Keratinocyte (primary cell): Measurements from ENCODE around the gene CSHL1. TPM values are rescaled to one million over a fixed set of nuclear protein-coding genes. Genes with fewer than 3 reads are reported as not detected.

Experiments used
- DNase-seq: peaks from one replicate; pipeline ENCODE4 v3.0.0-alpha.2; 2011; ENCODE audit warnings: low read depth, missing footprints, low spot score
- FAIRE-seq: peaks from 2 replicates; lab custom pipeline; 2011; peaks lifted over from hg19 to GRCh38; lab: Jason Lieb, UNC
- H2AFZ ChIP-seq: 2 replicates; pipeline ENCODE4 v1.6.0; 2012; ENCODE audit warnings: low read length, control low read depth, inconsistent platforms; ENCODE audit not compliant: control insufficient read depth
- H3K27ac ChIP-seq: 2 replicates; pipeline ENCODE4 v1.5.1; 2011; ENCODE audit warnings: low read length; ENCODE audit not compliant: control insufficient read depth, insufficient read depth
- H3K27me3 ChIP-seq: 3 replicates; pipeline ENCODE4 v1.6.0; 2011; ENCODE audit warnings: low read length; ENCODE audit not compliant: control insufficient read depth, insufficient read depth; ENCODE audit errors: extremely low read depth
- H3K36me3 ChIP-seq, 2 experiments: 2 replicates in 1 of 2; 3 replicates in 1 of 2; pipeline ENCODE4 v1.5.1; 2011; ENCODE audit warnings: low read length in 2 of 2, mild to moderate bottlenecking in 1 of 2; ENCODE audit not compliant: control insufficient read depth in 2 of 2, insufficient read depth in 2 of 2; ENCODE audit errors: extremely low read depth in 1 of 2
- H3K4me1 ChIP-seq: 3 replicates; pipeline ENCODE4 v1.5.1; 2011; ENCODE audit warnings: low read length; ENCODE audit not compliant: control insufficient read depth, insufficient read depth; ENCODE audit errors: extremely low read depth
- H3K4me2 ChIP-seq: 3 replicates; pipeline ENCODE4 v1.6.0; 2011; ENCODE audit warnings: low read depth, low read length; ENCODE audit not compliant: control insufficient read depth, insufficient read depth; ENCODE audit errors: extremely low read depth
- H3K4me3 ChIP-seq, 3 experiments: fragments of 200-600 bp in 1 of 3; sonication (generic) in 1 of 3; 2 replicates in 2 of 3; 3 replicates in 1 of 3; pipeline ENCODE4 v1.5.1; 2011 to 2016; ENCODE audit warnings: low read length in 3 of 3, mild to moderate bottlenecking in 3 of 3, control low read depth in 2 of 3, inconsistent platforms in 1 of 3, low read depth in 1 of 3, mixed read lengths in 1 of 3, mixed run types in 1 of 3, moderate library complexity in 1 of 3; ENCODE audit not compliant: control insufficient read depth in 2 of 3, insufficient read depth in 2 of 3; ENCODE audit errors: extremely low read depth in 1 of 3
- H3K79me2 ChIP-seq: 2 replicates; pipeline ENCODE4 v1.6.0; 2012; ENCODE audit warnings: low read length; ENCODE audit not compliant: control insufficient read depth, insufficient read depth
- H3K9ac ChIP-seq: 3 replicates; pipeline ENCODE4 v1.6.0; 2011; ENCODE audit warnings: low read length; ENCODE audit not compliant: control insufficient read depth, insufficient read depth; ENCODE audit errors: extremely low read depth
- H3K9me1 ChIP-seq: 3 replicates; pipeline ENCODE4 v1.6.0; 2011; ENCODE audit warnings: low read length; ENCODE audit not compliant: control insufficient read depth, insufficient read depth; ENCODE audit errors: extremely low read depth
- H3K9me3 ChIP-seq: 2 replicates; pipeline ENCODE4 v1.5.1; 2012; ENCODE audit warnings: low read depth, low read length; ENCODE audit not compliant: control insufficient read depth
- H4K20me1 ChIP-seq: 3 replicates; pipeline ENCODE4 v1.6.0; 2011; ENCODE audit warnings: low read length; ENCODE audit not compliant: control insufficient read depth, insufficient read depth; ENCODE audit errors: extremely low read depth
- EZH2 ChIP-seq: IDR thresholded peaks from one replicate; pipeline ENCODE4 v1.6.1; 2012; ENCODE audit warnings: inconsistent platforms, mild to moderate bottlenecking, low read length, moderate library complexity
- dilution Hi-C: fragments of 300-500 bp; cut with MboI; formaldehyde crosslinking; loops from one replicate; pipeline ENCODE4 v1.7.0; 2020; ENCODE audit warnings: low sequenced_read_pairs; ENCODE audit not compliant: extremely low pct_ligation_motif_present
- polyA plus RNA-seq, 5 experiments: library from polyadenylated mRNA; depleted of rRNA in 3 of 5; stranded (reverse) in 3 of 5; stranded (forward) in 1 of 5; unstranded in 1 of 5; fragments of >200 nt; gene quantifications; 1 replicate in 1 of 5; 2 replicates in 3 of 5; 3 replicates in 1 of 5; pipeline versions ENCODE4 v1.2.1 to v1.2.3, GENCODE V29; 2011 to 2012; ENCODE audit warnings: missing spikeins in 2 of 5, low read depth in 1 of 5, low replicate concordance in 1 of 5
- TF ChIP-seq, protein P1 (sequence below), 3 experiments: IDR thresholded peaks in 1 of 3; conservative IDR thresholded peaks in 1 of 3; optimal IDR thresholded peaks in 1 of 3; 2 replicates in 2 of 3; 3 replicates in 1 of 3; pipeline versions ENCODE3 to v1.5.1; 2011; ENCODE audit warnings: low read length in 3 of 3, mild to moderate bottlenecking in 3 of 3, moderate library complexity in 2 of 3, control low read depth in 1 of 3, inconsistent platforms in 1 of 3; ENCODE audit not compliant: insufficient read depth in 2 of 3; ENCODE audit errors: extremely low read depth in 1 of 3

Gene CSHL1
- polyA plus RNA-seq, 1 donor (not counting 4 experiments of a cell fraction or from before 2014, with no cell fraction given), result not detected

DNA sequence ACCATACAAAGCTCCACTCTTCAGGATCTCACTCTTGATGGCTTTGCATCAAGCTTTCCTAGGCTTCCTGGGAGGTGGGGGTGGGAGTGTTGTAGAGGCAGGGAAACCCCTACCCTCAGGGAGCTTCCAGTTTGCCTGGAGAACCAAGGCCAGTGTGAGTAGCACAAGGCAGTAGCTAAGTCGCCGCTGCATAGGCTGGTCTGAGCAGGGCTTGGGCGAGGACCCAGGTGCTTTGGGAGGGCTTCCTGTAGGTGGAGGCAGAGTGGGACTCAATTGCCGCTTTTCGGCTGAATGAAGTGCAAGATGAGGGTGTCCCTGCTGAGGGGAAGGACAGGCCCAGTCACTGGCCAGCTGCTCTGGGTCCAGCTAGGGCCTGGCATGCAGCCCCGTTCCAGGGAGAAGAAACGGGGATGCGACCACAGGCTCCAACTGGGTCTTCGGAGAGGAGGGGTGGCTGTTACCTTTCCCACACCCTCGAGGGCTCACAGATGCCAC is 17.2 kb upstream of the CSHL1 start:
- FAIRE-seq, result no peak
- H3K9me1 ChIP-seq, result no peaks in the 10 kb centered on the region
- no peaks in the 10 kb centered on the region for H4K20me1 ChIP-seq
- H3K27ac ChIP-seq, result no peak overlapping the region
- no peak overlapping the region for H3K9ac ChIP-seq
- peaks cover 10% of the 10 kb centered on the region for H3K4me1 ChIP-seq
- no peak overlapping the region for H2AFZ ChIP-seq
- H3K36me3 ChIP-seq, result no peaks in the 10 kb centered on the region
- no peak for DNase-seq
- TF ChIP-seq, protein P1, sequence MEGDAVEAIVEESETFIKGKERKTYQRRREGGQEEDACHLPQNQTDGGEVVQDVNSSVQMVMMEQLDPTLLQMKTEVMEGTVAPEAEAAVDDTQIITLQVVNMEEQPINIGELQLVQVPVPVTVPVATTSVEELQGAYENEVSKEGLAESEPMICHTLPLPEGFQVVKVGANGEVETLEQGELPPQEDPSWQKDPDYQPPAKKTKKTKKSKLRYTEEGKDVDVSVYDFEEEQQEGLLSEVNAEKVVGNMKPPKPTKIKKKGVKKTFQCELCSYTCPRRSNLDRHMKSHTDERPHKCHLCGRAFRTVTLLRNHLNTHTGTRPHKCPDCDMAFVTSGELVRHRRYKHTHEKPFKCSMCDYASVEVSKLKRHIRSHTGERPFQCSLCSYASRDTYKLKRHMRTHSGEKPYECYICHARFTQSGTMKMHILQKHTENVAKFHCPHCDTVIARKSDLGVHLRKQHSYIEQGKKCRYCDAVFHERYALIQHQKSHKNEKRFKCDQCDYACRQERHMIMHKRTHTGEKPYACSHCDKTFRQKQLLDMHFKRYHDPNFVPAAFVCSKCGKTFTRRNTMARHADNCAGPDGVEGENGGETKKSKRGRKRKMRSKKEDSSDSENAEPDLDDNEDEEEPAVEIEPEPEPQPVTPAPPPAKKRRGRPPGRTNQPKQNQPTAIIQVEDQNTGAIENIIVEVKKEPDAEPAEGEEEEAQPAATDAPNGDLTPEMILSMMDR (optimal IDR thresholded peaks at IDR 0.05 in 1 of 3, IDR thresholded peaks at IDR 0.05 in 1 of 3, conservative IDR thresholded peaks at IDR 0.05 in 1 of 3; ENCODE audit: extremely low read depth in 1 of 3, insufficient read depth in 2 of 3, low read length in 3 of 3), result no peak
- no peak for TF ChIP-seq EZH2
- H3K4me3 ChIP-seq, result no peak overlapping the region
- no peaks in the 10 kb centered on the region for H3K9me3 ChIP-seq
- dilution Hi-C loops, result no loop called here
- no peak overlapping the region for H3K4me2 ChIP-seq
- H3K79me2 ChIP-seq, result no peaks in the 10 kb centered on the region
- peaks cover 7% of the 10 kb centered on the region for H3K27me3 ChIP-seq

DNA sequence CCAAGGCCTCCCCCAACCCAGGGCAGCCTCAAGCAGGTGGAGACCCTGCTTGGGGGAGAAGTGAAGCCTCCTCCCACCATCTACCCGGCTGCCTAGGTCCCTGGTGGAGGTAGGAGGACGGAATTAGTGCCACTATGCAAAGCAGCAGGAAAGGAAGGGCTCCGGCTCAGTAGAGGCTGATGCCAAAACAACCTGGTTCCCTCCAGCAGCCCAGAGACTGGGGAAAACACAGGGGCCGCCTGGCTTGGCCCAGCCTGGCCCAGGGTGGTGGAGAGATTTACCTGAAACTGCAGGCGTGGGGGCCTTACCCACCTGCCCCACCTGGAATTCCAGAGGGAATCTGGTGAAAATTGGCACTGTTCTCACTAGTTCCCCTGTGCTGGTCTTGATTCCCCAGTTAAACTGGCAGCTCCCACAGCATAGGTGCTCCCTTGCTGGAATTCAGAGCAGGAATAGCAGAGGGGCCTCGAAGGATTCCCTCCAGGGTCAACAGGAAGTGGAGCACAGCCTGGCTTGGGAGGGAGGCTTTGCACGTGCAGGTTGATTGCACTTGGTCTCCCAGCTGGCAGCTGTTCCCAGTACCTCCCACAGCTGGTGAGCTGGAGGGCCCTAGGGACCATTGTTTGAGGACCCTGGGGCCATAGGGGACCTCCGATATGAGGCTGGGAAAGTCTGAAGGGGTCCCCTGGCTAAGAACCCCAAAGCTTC is 16.6 kb upstream of the CSHL1 start:
- no peak overlapping the region for H3K4me2 ChIP-seq
- TF ChIP-seq EZH2, result no peak
- TF ChIP-seq, protein P1 (optimal IDR thresholded peaks at IDR 0.05 in 1 of 3, IDR thresholded peaks at IDR 0.05 in 1 of 3, conservative IDR thresholded peaks at IDR 0.05 in 1 of 3; ENCODE audit: extremely low read depth in 1 of 3, insufficient read depth in 2 of 3, low read length in 3 of 3), result no peak
- H2AFZ ChIP-seq, result no peak overlapping the region
- no peaks in the 10 kb centered on the region for H3K9me3 ChIP-seq
- no peak overlapping the region for H3K27ac ChIP-seq
- H3K9me1 ChIP-seq, result no peaks in the 10 kb centered on the region
- dilution Hi-C loops, result no loop called here
- DNase-seq, result no peak
- no peak overlapping the region for H3K9ac ChIP-seq
- peaks cover 10% of the 10 kb centered on the region for H3K4me1 ChIP-seq
- no peak overlapping the region for H3K4me3 ChIP-seq
- no peaks in the 10 kb centered on the region for H3K79me2 ChIP-seq
- H3K27me3 ChIP-seq, result peaks cover 7% of the 10 kb centered on the region
- H4K20me1 ChIP-seq, result no peaks in the 10 kb centered on the region
- FAIRE-seq, result no peak
- no peaks in the 10 kb centered on the region for H3K36me3 ChIP-seq
